HG02870 (cell line): Measurements from ENCODE around the gene KCNJ10.

ENCODE experiments used
- ATAC-seq: cut with Tn5 transposase; IDR thresholded peaks from one replicate; pipeline ENCODE4 v1.9.1; 2021; ENCODE audit warnings: mild to moderate bottlenecking, moderate library complexity; ENCODE audit not compliant: unreplicated experiment

The KCNJ10 gene

GRCh38 chr1:160084771-160085321 is 14.9 kb upstream of the KCNJ10 start:
- no peak for ATAC-seq

- ATAC-seq = peak; percentile 65
Observed at GRCh38 chr1:160083968-160084770, 14.2 kb upstream of the KCNJ10 start.

DNA sequence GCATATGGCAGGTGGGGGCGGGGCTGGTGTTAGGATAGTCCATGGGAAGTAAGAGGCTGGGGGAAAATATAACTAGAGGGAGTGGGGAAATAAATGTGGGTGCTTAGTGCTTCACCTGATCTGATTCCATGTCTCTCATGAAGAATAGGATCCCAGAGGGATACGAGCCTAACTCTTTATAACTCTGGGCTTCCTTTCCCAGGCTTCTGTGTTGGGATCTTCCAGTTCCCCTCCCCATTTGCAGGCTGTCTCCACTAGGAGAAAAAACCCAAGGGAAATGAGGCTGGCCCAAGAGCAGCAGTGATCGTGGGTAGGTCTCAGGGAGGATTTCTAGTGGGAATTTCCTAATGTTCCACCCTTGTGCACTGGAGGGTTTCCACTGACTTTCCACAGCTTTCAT is 13.0 kb upstream of the KCNJ10 start:
- ATAC-seq = no peak

DNA sequence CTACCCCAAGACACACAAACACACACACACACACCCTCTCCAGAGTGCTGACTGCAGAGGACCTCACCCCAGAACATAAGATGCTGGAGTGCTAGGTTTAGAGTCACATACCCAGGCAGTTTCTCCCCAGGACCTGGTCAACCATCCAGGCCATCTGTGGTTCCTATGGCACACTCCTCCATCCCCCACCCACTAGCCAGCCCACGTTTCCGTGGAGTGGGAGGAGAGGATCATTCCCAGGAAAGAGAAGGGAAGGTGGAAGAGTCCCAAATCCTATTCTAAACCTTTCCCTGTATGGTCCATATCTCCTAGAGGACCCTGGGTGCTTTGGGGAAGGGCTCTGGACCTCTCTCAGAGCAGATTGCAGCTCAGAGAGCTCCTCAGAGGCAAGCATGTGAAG is 12.5 kb upstream of the KCNJ10 start:
- no peak for ATAC-seq

DNA sequence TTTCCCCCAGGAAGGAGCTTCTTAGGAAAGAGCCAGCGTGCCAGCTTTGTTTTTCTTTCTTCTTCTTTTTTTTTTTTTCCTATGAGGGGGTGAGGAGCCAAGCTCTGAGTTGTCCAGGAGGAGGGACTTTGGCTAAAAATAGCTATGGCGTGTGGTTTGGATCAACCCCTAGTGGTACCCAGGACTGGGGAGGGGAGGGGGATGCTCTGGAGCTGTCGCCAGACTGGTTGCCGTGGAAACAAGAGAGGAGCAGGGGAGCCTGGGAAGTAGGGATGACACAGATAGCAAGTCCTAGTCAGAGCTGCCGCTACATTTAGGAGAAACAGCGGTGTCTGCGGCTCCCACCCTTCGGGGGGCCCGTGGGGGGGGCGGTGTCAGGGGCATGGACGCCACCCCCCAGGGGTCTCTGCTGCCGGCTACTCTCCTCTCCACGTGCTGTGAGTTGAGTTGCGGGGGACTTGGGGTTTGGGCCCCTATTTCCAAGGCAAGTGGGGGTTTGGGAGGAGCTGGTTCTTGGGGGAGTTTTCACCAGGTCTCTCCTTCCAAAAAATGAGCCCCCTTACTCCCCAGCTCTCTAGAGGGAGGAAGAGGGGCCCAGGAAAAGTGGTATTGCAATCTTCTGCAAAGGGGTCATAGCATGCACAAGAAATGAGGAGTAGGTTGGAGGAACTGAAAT is 11.4 kb upstream of the KCNJ10 start, which contains the start of gene KCNJ9:
KCNJ9 (plus strand) TSS at position 278 of the 676 bp plus-strand sequence. CDS start 2,493 bp downstream, outside the sequence.
- no peak for ATAC-seq

- no peak for ATAC-seq
Observed at GRCh38 chr1:160080381-160081100, 10.6 kb upstream of the KCNJ10 start.

- no peak for ATAC-seq
Observed at GRCh38 chr1:160079448-160079847, 9.5 kb upstream of the KCNJ10 start.

GRCh38 chr1:160078512-160079195 is 8.7 kb upstream of the KCNJ10 start:
- ATAC-seq = no peak

GRCh38 chr1:160077486-160077885 is 7.5 kb upstream of the KCNJ10 start:
- no peak for ATAC-seq

- no peak for ATAC-seq
Observed at GRCh38 chr1:160076295-160076694, 6.3 kb upstream of the KCNJ10 start.

- ATAC-seq = no peak
Observed at GRCh38 chr1:160075836-160076235, 5.9 kb upstream of the KCNJ10 start.

GRCh38 chr1:160074865-160075264 is 4.9 kb upstream of the KCNJ10 start:
- ATAC-seq = no peak

DNA sequence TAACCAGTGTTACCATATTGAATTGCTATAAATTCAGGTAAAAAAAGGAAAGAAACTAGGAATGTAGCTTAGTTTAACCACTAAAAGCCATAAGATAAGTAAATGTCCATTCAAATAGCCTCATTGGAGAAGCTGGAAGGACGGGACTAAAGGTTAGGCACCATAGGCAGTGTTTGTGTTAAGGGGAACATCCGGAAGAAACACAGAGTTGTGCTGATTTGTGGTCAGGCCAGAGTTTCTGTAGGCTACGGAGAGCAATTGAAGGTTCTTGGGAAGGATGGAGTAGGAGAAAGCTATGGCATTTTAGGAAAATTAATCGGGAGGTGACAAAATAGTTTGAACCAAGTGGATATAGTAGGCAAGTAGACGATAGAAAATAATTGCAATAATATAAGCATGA is 1.3 kb upstream of the KCNJ10 start:
- no peak for ATAC-seq

DNA sequence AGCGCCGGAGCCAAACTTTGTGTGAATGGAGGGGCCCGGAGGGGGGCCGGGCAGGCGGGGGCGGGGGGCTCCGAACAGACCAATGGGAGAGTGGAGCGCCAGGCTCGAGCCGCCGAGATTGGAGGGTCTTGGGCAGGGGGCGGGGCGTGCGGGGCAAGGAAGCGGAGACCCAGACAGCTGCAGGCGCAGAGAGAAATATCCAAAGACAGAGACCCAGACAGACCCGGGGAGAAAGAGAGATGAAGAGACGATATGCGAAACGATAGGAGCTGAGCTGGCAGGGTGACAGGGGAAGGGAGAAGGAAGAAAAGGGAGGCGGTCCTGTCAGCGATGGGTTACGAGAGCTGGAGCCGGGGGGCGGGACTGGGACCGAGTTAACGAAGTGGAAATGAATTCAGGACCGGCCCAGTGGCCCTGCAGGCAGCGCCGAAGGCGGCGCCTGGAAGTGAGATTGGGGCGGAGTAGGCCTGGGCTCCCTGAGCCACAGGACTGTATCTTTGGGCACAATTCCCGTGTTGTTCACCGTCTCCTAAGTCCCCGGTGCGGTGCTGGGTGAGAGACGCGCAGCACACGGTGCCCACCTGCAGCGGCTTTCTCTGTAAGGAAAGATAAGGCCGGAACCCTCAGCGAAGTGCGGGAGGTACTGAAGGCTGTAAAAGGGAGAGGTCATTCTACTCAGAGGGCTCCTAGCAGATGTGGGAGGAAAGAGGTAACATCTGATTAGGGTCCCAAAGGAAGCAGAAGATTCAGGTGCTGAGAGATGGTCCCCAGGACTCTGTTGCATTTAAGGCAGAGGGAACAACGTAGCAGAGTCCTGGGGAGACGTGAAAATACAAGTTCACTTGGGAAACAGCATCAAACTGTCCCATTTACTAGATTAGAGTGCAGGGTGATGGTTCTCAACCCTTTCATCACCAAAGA is 543 bp upstream of the KCNJ10 start:
- ATAC-seq = peak; percentile 47

GRCh38 chr1:160068225-160068624 is 1.7 kb downstream of the KCNJ10 start:
- no peak for ATAC-seq

DNA sequence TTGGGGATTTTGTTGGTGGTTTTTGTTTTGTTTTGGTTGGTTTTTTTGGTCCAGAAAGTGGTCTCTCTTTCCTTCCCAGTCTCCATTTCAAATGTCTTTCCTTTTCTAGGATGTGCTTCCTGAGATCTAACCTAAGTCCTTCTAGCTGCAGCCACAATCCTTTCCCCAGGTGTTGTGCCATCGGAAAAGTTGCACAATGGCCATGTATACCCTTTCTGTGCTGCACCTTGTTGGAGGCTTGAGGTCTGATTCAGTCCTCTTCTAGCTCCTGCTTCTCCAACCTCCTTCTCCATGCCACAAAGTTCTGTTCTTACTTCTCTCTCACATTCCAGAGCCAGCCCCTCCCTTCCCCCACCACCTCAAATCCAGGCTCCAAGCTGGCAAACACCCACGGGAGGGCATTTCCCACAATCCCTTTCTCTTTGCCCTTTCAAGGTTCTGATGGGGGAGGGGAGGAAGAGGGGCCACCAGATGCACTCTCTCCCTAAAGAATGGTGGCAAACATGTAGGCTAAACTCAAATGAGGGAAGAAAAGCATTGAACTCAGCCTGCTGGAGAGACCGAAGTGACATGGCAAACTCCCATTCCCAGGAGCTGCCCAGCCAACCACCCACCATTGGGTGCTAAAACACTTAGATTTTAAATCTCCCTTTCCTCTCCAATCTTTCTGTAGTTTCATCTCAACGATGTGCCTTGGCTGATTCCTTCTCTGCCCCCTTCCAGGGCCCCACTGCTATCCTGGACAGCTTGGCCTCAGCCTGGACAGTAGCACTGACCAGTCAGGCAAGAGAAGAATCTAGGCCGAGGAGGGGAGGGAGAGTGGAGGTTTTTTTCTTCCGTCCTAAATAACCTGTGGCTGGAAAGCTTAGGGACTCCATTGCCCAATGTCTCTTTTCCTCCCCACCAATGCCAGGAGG is 2.9 kb downstream of the KCNJ10 start:
- ATAC-seq = no peak

- ATAC-seq = no peak
Observed at GRCh38 chr1:160064746-160065145, 5.2 kb downstream of the KCNJ10 start.

GRCh38 chr1:160064164-160064563 is 5.8 kb downstream of the KCNJ10 start:
- ATAC-seq = no peak

- ATAC-seq = no peak
Observed at GRCh38 chr1:160063176-160063575, 6.8 kb downstream of the KCNJ10 start.
